EL (cell line): ENCODE data around the gene SPOCK1.
A peak's percentile ranks its signal among the peaks of the same experiment; 100 is the strongest.
"Not testable (repeated sequence)": the region's sequence is repeated elsewhere in the genome, so short reads cannot be mapped to it uniquely, and the experiment has no call there.

Source experiments
- DNase-seq: peaks from one replicate; pipeline ENCODE4 v3.0.0-alpha.2; 2016

Gene SPOCK1

GRCh38 chr5:137498736-137499505, at the start of gene SPOCK1:
SPOCK1 (minus strand) TSS chr5:137499326.
- peak; percentile 84 for DNase-seq

- DNase-seq = no peak
Observed at GRCh38 chr5:137545956-137546355, 46.8 kb upstream of the SPOCK1 start.

GRCh38 chr5:137535449-137535848, 36.3 kb upstream of the SPOCK1 start:
- not testable (repeated sequence) for DNase-seq

GRCh38 chr5:137533963-137534362, 34.8 kb upstream of the SPOCK1 start:
- no peak for DNase-seq

GRCh38 chr5:137531266-137531665, 32.1 kb upstream of the SPOCK1 start:
- DNase-seq = no peak

GRCh38 chr5:137521246-137521645, 22.1 kb upstream of the SPOCK1 start:
- no peak for DNase-seq

GRCh38 chr5:137516961-137517360, 17.8 kb upstream of the SPOCK1 start:
- no peak for DNase-seq

GRCh38 chr5:137516251-137516797, 17.2 kb upstream of the SPOCK1 start:
- DNase-seq = no peak

GRCh38 chr5:137515238-137515637, 16.1 kb upstream of the SPOCK1 start:
- no peak for DNase-seq

GRCh38 chr5:137510671-137511070, 11.5 kb upstream of the SPOCK1 start:
- DNase-seq = no peak

- DNase-seq = no peak
Observed at GRCh38 chr5:137507150-137507549, 8.0 kb upstream of the SPOCK1 start.

- no peak for DNase-seq
Observed at GRCh38 chr5:137506296-137506695, 7.2 kb upstream of the SPOCK1 start.

- no peak for DNase-seq
Observed at GRCh38 chr5:137504916-137505315, 5.8 kb upstream of the SPOCK1 start.

GRCh38 chr5:137503456-137503855, 4.3 kb upstream of the SPOCK1 start:
- DNase-seq = peak; percentile 14

- DNase-seq = no peak
Observed at GRCh38 chr5:137502632-137503031, 3.5 kb upstream of the SPOCK1 start.

- DNase-seq = no peak
Observed at GRCh38 chr5:137501846-137502406, 2.8 kb upstream of the SPOCK1 start.

- no peak for DNase-seq
Observed at GRCh38 chr5:137501226-137501625, 2.1 kb upstream of the SPOCK1 start.

- DNase-seq = no peak
Observed at GRCh38 chr5:137500615-137501225, 1.6 kb upstream of the SPOCK1 start.

GRCh38 chr5:137499506-137499847, 351 bp upstream of the SPOCK1 start:
- DNase-seq = not testable (repeated sequence)

GRCh38 chr5:137498301-137498735, 808 bp downstream of the SPOCK1 start:
- peak; percentile 47 for DNase-seq

- DNase-seq = peak; percentile 20
Observed at GRCh38 chr5:137497396-137498290, 1.5 kb downstream of the SPOCK1 start.

GRCh38 chr5:137496919-137497318, 2.2 kb downstream of the SPOCK1 start:
- peak; percentile 25 for DNase-seq

- DNase-seq = peak; percentile 69
Observed at GRCh38 chr5:137492331-137492730, 6.8 kb downstream of the SPOCK1 start.
